SK-N-SH treated with all-trans-retinoic acid at 6 μM for 48 hours (cell line): ENCODE data around the gene SLC36A4.

Experiments
- ATAC-seq: fragments of 200-7000 bp; cut with Tn5 transposase; 3 replicates; pipeline ENCODE4 v1.9.1; 2020; ENCODE audit warnings: mild to moderate bottlenecking, moderate library complexity
- ARNTL ChIP-seq: fragments of 450-650 bp; formaldehyde crosslinking; IDR thresholded peaks from 2 replicates; pipeline ENCODE4 v1.5.0; 2020; ENCODE audit warnings: low read depth, mild to moderate bottlenecking, moderate library complexity, borderline replicate concordance
- CSDC2 ChIP-seq: fragments of 250-450 bp; sonication (Bioruptor Pico); IDR thresholded peaks from 2 replicates; pipeline ENCODE4 v1.5.0; 2020; ENCODE audit warnings: mild to moderate bottlenecking, moderate library complexity
- ISL1 ChIP-seq: fragments of 250-450 bp; sonication (Bioruptor Pico); IDR thresholded peaks from 2 replicates; pipeline ENCODE4 v2.1.2; 2022; ENCODE audit warnings: mild to moderate bottlenecking, moderate library complexity
- PPARA ChIP-seq: fragments of 250-450 bp; sonication (Bioruptor Pico); IDR thresholded peaks from 2 replicates; pipeline ENCODE4 v1.5.0; 2020; ENCODE audit warnings: mild to moderate bottlenecking, borderline replicate concordance
- RARB ChIP-seq: fragments of 250-450 bp; sonication (Bioruptor Pico); IDR thresholded peaks from 2 replicates; pipeline ENCODE4 v1.8.0; 2021; ENCODE audit warnings: mild to moderate bottlenecking, moderate library complexity
- SNAI2 ChIP-seq: fragments of 250-450 bp; sonication (Bioruptor Pico); IDR thresholded peaks from 2 replicates; pipeline ENCODE4 v1.5.0; 2020; ENCODE audit warnings: mild to moderate bottlenecking, moderate library complexity
- TCF4 ChIP-seq: fragments of 250-450 bp; sonication (Bioruptor Pico); IDR thresholded peaks from 2 replicates; pipeline ENCODE4 v1.8.0; 2021; ENCODE audit warnings: mild to moderate bottlenecking, moderate library complexity, borderline replicate concordance
- ZC3H10 ChIP-seq: fragments of 250-450 bp; sonication (Bioruptor Pico); IDR thresholded peaks from 2 replicates; pipeline ENCODE4 v1.5.1; 2021; ENCODE audit warnings: mild to moderate bottlenecking, moderate library complexity
- ZFP3 ChIP-seq: fragments of 250-450 bp; sonication (Bioruptor Pico); IDR thresholded peaks from 2 replicates; pipeline ENCODE4 v1.5.0; 2020; ENCODE audit warnings: mild to moderate bottlenecking, moderate library complexity
- ZFP30 ChIP-seq: fragments of 450-650 bp; formaldehyde crosslinking; IDR thresholded peaks from 2 replicates; pipeline ENCODE4 v1.5.0; 2022; ENCODE audit warnings: mild to moderate bottlenecking, moderate library complexity
- ZNF565 ChIP-seq: fragments of 450-650 bp; formaldehyde crosslinking; conservative IDR thresholded peaks from 2 replicates; pipeline ENCODE4 v1.5.0; 2020; ENCODE audit warnings: low read depth, mild to moderate bottlenecking, moderate library complexity
- ZNF70 ChIP-seq: fragments of 450-650 bp; formaldehyde crosslinking; IDR thresholded peaks from 2 replicates; pipeline ENCODE4 v1.5.0; 2020; ENCODE audit warnings: mild to moderate bottlenecking, moderate library complexity
- ZNF8 ChIP-seq: fragments of 450-650 bp; formaldehyde crosslinking; IDR thresholded peaks from 2 replicates; pipeline ENCODE4 v1.5.0; 2020; ENCODE audit warnings: mild to moderate bottlenecking, moderate library complexity
- TF ChIP-seq, protein P1 (sequence below): fragments of 250-450 bp; sonication (Bioruptor Pico); IDR thresholded peaks from 2 replicates; pipeline ENCODE4 v1.8.0; 2021; ENCODE audit warnings: low read depth, mild to moderate bottlenecking, moderate library complexity, borderline replicate concordance
- TF ChIP-seq, protein P2 (sequence below): fragments of 250-450 bp; sonication (Bioruptor Pico); IDR thresholded peaks from 2 replicates; pipeline ENCODE4 v1.8.0; 2020; ENCODE audit warnings: mild to moderate bottlenecking, moderate library complexity, borderline replicate concordance
- TF ChIP-seq, protein P3 (sequence below): fragments of 250-450 bp; sonication (Bioruptor Pico); IDR thresholded peaks from 2 replicates; pipeline ENCODE4 v1.5.1; 2020; ENCODE audit warnings: low read depth, mild to moderate bottlenecking, moderate library complexity
- TF ChIP-seq, protein P4 (sequence below): fragments of 250-450 bp; sonication (Bioruptor Pico); IDR thresholded peaks from 2 replicates; pipeline ENCODE4 v1.5.1; 2021; ENCODE audit warnings: mild to moderate bottlenecking, moderate library complexity

SLC36A4 gene

DNA sequence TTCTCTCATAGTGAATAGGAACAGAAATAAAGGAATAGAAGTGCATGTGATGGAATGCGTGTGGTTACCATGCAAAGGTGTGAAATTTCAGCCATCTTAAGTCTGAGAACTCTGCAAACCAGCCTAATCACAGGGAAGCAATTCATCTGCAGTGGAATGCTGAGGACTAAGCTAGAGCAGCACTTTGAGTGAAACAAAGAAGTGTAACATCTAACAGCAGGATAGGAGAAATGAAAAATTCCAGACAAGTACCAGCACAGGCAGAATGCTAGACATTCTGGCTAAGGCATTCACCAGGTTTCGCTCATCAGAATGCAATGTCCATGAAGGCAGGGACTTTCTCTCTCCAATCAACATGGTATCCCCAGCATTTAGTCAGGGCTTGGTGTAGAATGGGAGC is 41.2 kb upstream of the SLC36A4 start:
- no peak for TF ChIP-seq TCF4
- TF ChIP-seq ZFP30 (CRISPR knock-in tag): no peak
- TF ChIP-seq ARNTL: no peak
- no peak for TF ChIP-seq ISL1 (CRISPR knock-in tag)
- TF ChIP-seq RARB (CRISPR knock-in tag): no peak
- TF ChIP-seq, protein P1, sequence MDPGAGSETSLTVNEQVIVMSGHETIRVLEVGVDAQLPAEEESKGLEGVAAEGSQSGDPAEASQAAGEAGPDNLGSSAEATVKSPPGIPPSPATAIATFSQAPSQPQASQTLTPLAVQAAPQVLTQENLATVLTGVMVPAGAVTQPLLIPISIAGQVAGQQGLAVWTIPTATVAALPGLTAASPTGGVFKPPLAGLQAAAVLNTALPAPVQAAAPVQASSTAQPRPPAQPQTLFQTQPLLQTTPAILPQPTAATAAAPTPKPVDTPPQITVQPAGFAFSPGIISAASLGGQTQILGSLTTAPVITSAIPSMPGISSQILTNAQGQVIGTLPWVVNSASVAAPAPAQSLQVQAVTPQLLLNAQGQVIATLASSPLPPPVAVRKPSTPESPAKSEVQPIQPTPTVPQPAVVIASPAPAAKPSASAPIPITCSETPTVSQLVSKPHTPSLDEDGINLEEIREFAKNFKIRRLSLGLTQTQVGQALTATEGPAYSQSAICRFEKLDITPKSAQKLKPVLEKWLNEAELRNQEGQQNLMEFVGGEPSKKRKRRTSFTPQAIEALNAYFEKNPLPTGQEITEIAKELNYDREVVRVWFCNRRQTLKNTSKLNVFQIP (CRISPR knock-in tag): no peak
- TF ChIP-seq ZNF8: no peak
- TF ChIP-seq PPARA (CRISPR knock-in tag): no peak
- TF ChIP-seq ZNF565 (CRISPR knock-in tag): no peak
- TF ChIP-seq, protein P2, sequence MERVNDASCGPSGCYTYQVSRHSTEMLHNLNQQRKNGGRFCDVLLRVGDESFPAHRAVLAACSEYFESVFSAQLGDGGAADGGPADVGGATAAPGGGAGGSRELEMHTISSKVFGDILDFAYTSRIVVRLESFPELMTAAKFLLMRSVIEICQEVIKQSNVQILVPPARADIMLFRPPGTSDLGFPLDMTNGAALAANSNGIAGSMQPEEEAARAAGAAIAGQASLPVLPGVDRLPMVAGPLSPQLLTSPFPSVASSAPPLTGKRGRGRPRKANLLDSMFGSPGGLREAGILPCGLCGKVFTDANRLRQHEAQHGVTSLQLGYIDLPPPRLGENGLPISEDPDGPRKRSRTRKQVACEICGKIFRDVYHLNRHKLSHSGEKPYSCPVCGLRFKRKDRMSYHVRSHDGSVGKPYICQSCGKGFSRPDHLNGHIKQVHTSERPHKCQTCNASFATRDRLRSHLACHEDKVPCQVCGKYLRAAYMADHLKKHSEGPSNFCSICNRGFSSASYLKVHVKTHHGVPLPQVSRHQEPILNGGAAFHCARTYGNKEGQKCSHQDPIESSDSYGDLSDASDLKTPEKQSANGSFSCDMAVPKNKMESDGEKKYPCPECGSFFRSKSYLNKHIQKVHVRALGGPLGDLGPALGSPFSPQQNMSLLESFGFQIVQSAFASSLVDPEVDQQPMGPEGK: no peak
- TF ChIP-seq CSDC2 (CRISPR knock-in tag): no peak
- no peak for ATAC-seq

DNA sequence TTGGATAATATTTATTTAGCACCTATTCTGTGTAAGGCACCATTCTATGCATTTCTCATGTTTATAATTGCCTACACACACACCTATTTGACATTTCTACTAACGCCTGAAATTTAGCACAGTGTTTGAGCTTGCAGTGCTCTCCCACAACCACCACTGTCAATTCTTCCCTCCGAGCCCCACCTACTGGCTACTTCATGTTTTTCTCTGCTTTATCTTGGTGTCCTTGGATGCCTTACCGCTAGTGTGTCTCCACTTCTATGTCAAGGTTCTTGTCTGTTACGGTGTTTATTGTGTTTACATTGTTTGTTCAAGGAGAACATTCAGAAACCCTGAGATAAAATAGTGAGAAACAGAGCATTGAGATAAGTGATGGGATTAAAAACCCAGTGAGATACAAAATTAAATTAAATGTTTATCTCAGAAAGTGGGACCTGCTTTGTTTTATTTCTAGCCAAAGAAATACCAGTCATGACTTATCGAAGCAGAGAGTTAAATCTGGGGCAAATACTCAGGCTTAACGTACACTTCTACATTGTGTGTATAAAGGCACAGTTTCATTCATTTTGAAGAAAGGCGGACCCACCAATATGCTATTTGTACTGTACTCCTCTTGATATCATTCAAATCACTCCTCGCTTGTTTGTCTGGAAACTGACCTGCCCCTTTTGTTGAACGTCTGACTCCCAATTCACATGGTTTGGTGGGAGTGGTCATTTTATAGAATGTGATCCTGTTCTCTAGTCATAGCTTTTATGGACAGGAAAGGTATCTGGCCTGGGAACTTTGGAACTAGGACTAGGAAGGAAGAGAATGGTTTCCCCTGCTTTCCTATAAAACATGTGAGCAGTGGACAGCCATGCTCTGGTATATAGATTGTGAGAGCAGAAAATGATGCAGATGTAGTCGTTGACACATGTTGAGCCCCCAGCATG is 39.2 kb upstream of the SLC36A4 start:
- TF ChIP-seq, protein P1 (CRISPR knock-in tag): no peak
- TF ChIP-seq TCF4: peak; percentile 43; the same call in 1 of the 2 replicates
- TF ChIP-seq, all 23 proteins: peak for 1
- peak; percentile 88 for ATAC-seq

DNA sequence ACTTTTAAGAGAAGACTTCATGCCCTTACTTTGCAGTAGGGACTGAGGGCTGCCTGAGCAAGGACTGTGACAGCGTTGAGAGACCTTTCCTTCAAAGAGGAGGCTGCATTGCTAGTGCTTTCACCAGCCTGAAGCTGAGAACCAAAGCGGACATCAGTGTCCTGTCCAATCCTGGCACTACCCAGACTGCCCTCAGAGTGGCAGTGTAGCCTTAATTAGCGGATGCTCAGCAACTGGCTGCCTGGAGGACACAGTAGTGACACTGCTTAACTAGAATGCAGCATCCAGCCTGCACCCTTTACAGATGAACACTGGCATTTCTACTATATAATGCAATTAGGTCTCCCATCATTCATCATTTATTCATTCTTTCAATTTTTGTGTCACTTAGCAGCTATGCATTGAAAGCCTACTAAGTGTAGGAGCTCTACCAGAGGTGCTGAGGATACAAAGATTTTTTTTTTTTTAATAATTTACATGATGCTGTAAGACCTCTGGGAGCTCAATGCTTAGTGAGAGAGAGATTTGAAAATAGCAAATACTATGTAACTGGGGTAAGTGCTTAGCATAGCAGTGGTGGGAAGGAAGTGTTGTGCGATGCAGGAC is 36.9 kb upstream of the SLC36A4 start:
- TF ChIP-seq ZFP3 (no peak), ZNF565 (CRISPR knock-in tag) (no peak), SNAI2 (CRISPR knock-in tag) (no peak), ARNTL (no peak), ZC3H10 (CRISPR knock-in tag) (no peak), ZNF70 (CRISPR knock-in tag) (no peak)
- TF ChIP-seq, protein P1 (CRISPR knock-in tag): no peak
- TF ChIP-seq, protein P3, sequence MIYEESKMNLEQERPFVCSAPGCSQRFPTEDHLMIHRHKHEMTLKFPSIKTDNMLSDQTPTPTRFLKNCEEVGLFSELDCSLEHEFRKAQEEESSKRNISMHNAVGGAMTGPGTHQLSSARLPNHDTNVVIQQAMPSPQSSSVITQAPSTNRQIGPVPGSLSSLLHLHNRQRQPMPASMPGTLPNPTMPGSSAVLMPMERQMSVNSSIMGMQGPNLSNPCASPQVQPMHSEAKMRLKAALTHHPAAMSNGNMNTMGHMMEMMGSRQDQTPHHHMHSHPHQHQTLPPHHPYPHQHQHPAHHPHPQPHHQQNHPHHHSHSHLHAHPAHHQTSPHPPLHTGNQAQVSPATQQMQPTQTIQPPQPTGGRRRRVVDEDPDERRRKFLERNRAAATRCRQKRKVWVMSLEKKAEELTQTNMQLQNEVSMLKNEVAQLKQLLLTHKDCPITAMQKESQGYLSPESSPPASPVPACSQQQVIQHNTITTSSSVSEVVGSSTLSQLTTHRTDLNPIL (CRISPR knock-in tag): no peak
- TF ChIP-seq, protein P4, sequence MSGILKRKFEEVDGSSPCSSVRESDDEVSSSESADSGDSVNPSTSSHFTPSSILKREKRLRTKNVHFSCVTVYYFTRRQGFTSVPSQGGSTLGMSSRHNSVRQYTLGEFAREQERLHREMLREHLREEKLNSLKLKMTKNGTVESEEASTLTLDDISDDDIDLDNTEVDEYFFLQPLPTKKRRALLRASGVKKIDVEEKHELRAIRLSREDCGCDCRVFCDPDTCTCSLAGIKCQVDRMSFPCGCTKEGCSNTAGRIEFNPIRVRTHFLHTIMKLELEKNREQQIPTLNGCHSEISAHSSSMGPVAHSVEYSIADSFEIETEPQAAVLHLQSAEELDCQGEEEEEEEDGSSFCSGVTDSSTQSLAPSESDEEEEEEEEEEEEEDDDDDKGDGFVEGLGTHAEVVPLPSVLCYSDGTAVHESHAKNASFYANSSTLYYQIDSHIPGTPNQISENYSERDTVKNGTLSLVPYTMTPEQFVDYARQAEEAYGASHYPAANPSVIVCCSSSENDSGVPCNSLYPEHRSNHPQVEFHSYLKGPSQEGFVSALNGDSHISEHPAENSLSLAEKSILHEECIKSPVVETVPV (CRISPR knock-in tag): no peak
- ATAC-seq: peak; percentile 100
